WTC11 (cell line): ENCODE results near the gene IRS1. TPM values are rescaled to one million over a fixed set of nuclear protein-coding genes. Genes with fewer than 3 reads are reported as not detected.

Experiments used
- ATAC-seq: fragments of 200-7000 bp; cut with Tn5 transposase; 2 replicates; pipeline ENCODE4 v1.10.0; 2021; ENCODE audit warnings: mild to moderate bottlenecking, moderate library complexity
- CTCF ChIA-PET: fragments of 300-600 bp; sonication (Branson Sonifier 250); formaldehyde crosslinking; loops from one replicate; lab custom pipeline; 2021; ENCODE audit warnings: antibody characterized with exemption; lab: Charles Lee
- POLR2A ChIA-PET: fragments of 350-600 bp; sonication (Branson Sonifier 250); formaldehyde crosslinking; loops from one replicate; lab custom pipeline; 2021; ENCODE audit warnings: antibody characterized with exemption; lab: Charles Lee
- DNase-seq: peaks from one replicate; pipeline ENCODE4 v3.0.0; 2021; ENCODE audit warnings: low spot score
- H3K27ac Mint-ChIP-seq: 2 replicates; pipeline ENCODE4 v1.8.0; 2021; ENCODE audit warnings: mixed read lengths
- H3K27me3 Mint-ChIP-seq: 2 replicates; pipeline ENCODE4 v1.8.0; 2021; ENCODE audit warnings: low read depth, mild to moderate bottlenecking, moderate library complexity, mixed read lengths
- H3K36me3 Mint-ChIP-seq: 2 replicates; pipeline ENCODE4 v1.8.0; 2021; ENCODE audit warnings: mixed read lengths
- H3K4me1 Mint-ChIP-seq: 2 replicates; pipeline ENCODE4 v1.8.0; 2022; ENCODE audit warnings: mixed read lengths
- H3K4me3 Mint-ChIP-seq: 2 replicates; pipeline ENCODE4 v1.8.0; 2021; ENCODE audit warnings: mild to moderate bottlenecking, moderate library complexity, mixed read lengths
- H3K9me3 Mint-ChIP-seq: 2 replicates; pipeline ENCODE4 v1.8.0; 2021; ENCODE audit warnings: mixed read lengths
- AR ChIP-seq: fragments of 250-450 bp; sonication (Bioruptor Pico); IDR thresholded peaks from 2 replicates; pipeline ENCODE4 v1.9.0; 2021; ENCODE audit warnings: mild to moderate bottlenecking
- ARID4B ChIP-seq: sonication (generic); formaldehyde crosslinking; IDR thresholded peaks from 2 replicates; pipeline ENCODE4 v1.8.0; 2023; ENCODE audit warnings: missing genetic modification reagents, mild to moderate bottlenecking, borderline replicate concordance
- ATF6 ChIP-seq: sonication (generic); formaldehyde crosslinking; IDR thresholded peaks from 2 replicates; pipeline ENCODE4 v1.8.1; 2023; ENCODE audit warnings: mild to moderate bottlenecking, missing genetic modification reagents
- CBFB ChIP-seq: sonication (generic); formaldehyde crosslinking; IDR thresholded peaks from 2 replicates; pipeline ENCODE4 v1.8.1; 2022; ENCODE audit warnings: mild to moderate bottlenecking, low read depth, missing genetic modification reagents
- ESRRA ChIP-seq: sonication (generic); formaldehyde crosslinking; IDR thresholded peaks from 2 replicates; pipeline ENCODE4 v1.8.1; 2022; ENCODE audit warnings: mild to moderate bottlenecking, missing genetic modification reagents, borderline replicate concordance
- ETV6 ChIP-seq: sonication (generic); formaldehyde crosslinking; IDR thresholded peaks from 2 replicates; pipeline ENCODE4 v1.8.1; 2022; ENCODE audit warnings: mild to moderate bottlenecking, missing genetic modification reagents
- FOXP4 ChIP-seq: sonication (generic); formaldehyde crosslinking; IDR thresholded peaks from 2 replicates; pipeline ENCODE4 v1.8.0; 2022; ENCODE audit warnings: mild to moderate bottlenecking, missing genetic modification reagents
- GABPB1 ChIP-seq: sonication (generic); formaldehyde crosslinking; IDR thresholded peaks from 2 replicates; pipeline ENCODE4 v1.8.1; 2023; ENCODE audit warnings: mild to moderate bottlenecking, missing genetic modification reagents
- IRF1 ChIP-seq: sonication (generic); formaldehyde crosslinking; IDR thresholded peaks from 2 replicates; pipeline ENCODE4 v1.8.0; 2023; ENCODE audit warnings: missing genetic modification reagents
- KAT7 ChIP-seq: sonication (generic); formaldehyde crosslinking; IDR thresholded peaks from 2 replicates; pipeline ENCODE4 v1.8.1; 2023; ENCODE audit warnings: missing genetic modification reagents, mild to moderate bottlenecking, borderline replicate concordance
- NFATC4 ChIP-seq: fragments of 250-450 bp; sonication (Bioruptor Pico); IDR thresholded peaks from 2 replicates; pipeline ENCODE4 v1.9.0; 2021; ENCODE audit warnings: mild to moderate bottlenecking
- OVOL2 ChIP-seq: fragments of 250-450 bp; sonication (Bioruptor Pico); IDR thresholded peaks from 2 replicates; pipeline ENCODE4 v1.9.0; 2021; ENCODE audit warnings: mild to moderate bottlenecking, borderline replicate concordance
- PRDM15 ChIP-seq: sonication (generic); formaldehyde crosslinking; IDR thresholded peaks from 2 replicates; pipeline ENCODE4 v1.8.0; 2022; ENCODE audit warnings: missing genetic modification reagents
- PRRX2 ChIP-seq: fragments of 250-450 bp; sonication (Bioruptor Pico); IDR thresholded peaks from 2 replicates; pipeline ENCODE4 v1.8.0; 2021; ENCODE audit warnings: mild to moderate bottlenecking
- SOX15 ChIP-seq: fragments of 250-450 bp; sonication (Bioruptor Pico); IDR thresholded peaks from 2 replicates; pipeline ENCODE4 v1.9.0; 2021; ENCODE audit warnings: mild to moderate bottlenecking
- SP1 ChIP-seq: sonication (generic); formaldehyde crosslinking; conservative IDR thresholded peaks from 2 replicates; pipeline ENCODE4 v1.8.1; 2022; ENCODE audit warnings: missing genetic modification reagents
- ZNF121 ChIP-seq: sonication (generic); formaldehyde crosslinking; IDR thresholded peaks from 2 replicates; pipeline ENCODE4 v1.8.0; 2023; ENCODE audit warnings: missing genetic modification reagents
- total RNA-seq: library from RNA; stranded (reverse); gene quantifications from 3 replicates; pipeline ENCODE4 v1.2.3, GENCODE V29; 2021

Gene IRS1
- total RNA-seq, 1 experiment from 2014 or later = 22.9 TPM

- TF ChIP-seq PRDM15 (CRISPR knock-in tag) (no peak), CBFB (CRISPR knock-in tag) (no peak), PRRX2 (CRISPR knock-in tag) (no peak), FOXP4 (CRISPR knock-in tag) (no peak; the same call in none of the 2 replicates)
Observed at GRCh38 chr2:226791487-226792081, 8.0 kb downstream of the IRS1 start (continued).

GRCh38 chr2:226791056-226791486 lies 8.5 kb downstream of the IRS1 start:
- POLR2A ChIA-PET = interaction anchor here (1.0 to 1.6 kb wide), 2 partner anchors 8 to 11 kb away, joined by 3 to 7 read pairs; partner anchors contain the start of gene IRS1
- H3K4me3 Mint-ChIP-seq = peak overlapping the region; percentile 84
- H3K27ac Mint-ChIP-seq = peak overlapping the region; percentile 96
- ATAC-seq = peak; percentile 36
- H3K4me1 Mint-ChIP-seq = peaks cover 59% of the 10 kb centered on the region
- no peaks in the 10 kb centered on the region for H3K27me3 Mint-ChIP-seq
- H3K36me3 Mint-ChIP-seq = peaks cover 13% of the 10 kb centered on the region
- peaks cover 4% of the 10 kb centered on the region for H3K9me3 Mint-ChIP-seq
- peak; percentile 69 for DNase-seq
- CTCF ChIA-PET = no interaction called here
- no peak for TF ChIP-seq SOX15
- TF ChIP-seq SP1 (CRISPR knock-in tag) = no peak
- peak; percentile 87 for TF ChIP-seq ARID4B
- peak; percentile 77; the same call in 1 of the 2 replicates for TF ChIP-seq IRF1 (CRISPR knock-in tag)
- no peak for TF ChIP-seq KAT7 (CRISPR knock-in tag)
- TF ChIP-seq ESRRA = peak; percentile 66; the same call in 1 of the 2 replicates
- peak; percentile 69; the same call in 1 of the 2 replicates for TF ChIP-seq ETV6 (CRISPR knock-in tag)
- TF ChIP-seq GABPB1 (CRISPR knock-in tag) = no peak
- TF ChIP-seq OVOL2 (CRISPR knock-in tag) = no peak
- TF ChIP-seq ATF6 (CRISPR knock-in tag) = no peak
- TF ChIP-seq NFATC4 (CRISPR knock-in tag) = no peak
- TF ChIP-seq ZNF121 (CRISPR knock-in tag) = peak; percentile 79; the same call in 1 of the 2 replicates
- TF ChIP-seq AR (CRISPR knock-in tag) = no peak
- TF ChIP-seq FOXP4 (CRISPR knock-in tag) = peak; percentile 85; the same call in 1 of the 2 replicates
